Measurements from ENCODE around the gene LMX1B. TPM values are rescaled to one million over a fixed set of nuclear protein-coding genes. Genes with fewer than 3 reads are reported as not detected.
"Not testable (repeated sequence)": the region's sequence is repeated elsewhere in the genome, so short reads cannot be mapped to it uniquely, and the experiment has no call there.

The LMX1B gene
- polyA plus RNA-seq, 1 donor (not counting 4 experiments of a cell fraction or from before 2014, with no cell fraction given) = 0.24 TPM

GRCh38 chr9:126724226-126724625 lies 110.5 kb downstream of the LMX1B start:
- Histone ChIP-seq H3K4me2 (ENCODE audit: control insufficient read depth, extremely low read depth, insufficient read depth, low read depth, low read length) (no peak overlapping the region), H3K4me1 (ENCODE audit: control insufficient read depth, extremely low read depth, insufficient read depth, low read length) (peaks cover 12% of the 10 kb centered on the region), H3K9me3 (ENCODE audit: control insufficient read depth, low read depth, low read length) (no peaks in the 10 kb centered on the region), H3K9me1 (ENCODE audit: control insufficient read depth, extremely low read depth, insufficient read depth, low read length) (no peaks in the 10 kb centered on the region), H3K9ac (ENCODE audit: control insufficient read depth, extremely low read depth, insufficient read depth, low read length) (no peak overlapping the region), H3K4me3 (ENCODE audit: control insufficient read depth in 2 of 3, extremely low read depth in 1 of 3, insufficient read depth in 2 of 3, low read depth in 1 of 3, low read length in 3 of 3) (no peak overlapping the region), H3K27ac (ENCODE audit: control insufficient read depth, insufficient read depth, low read length) (no peak overlapping the region), H3K27me3 (ENCODE audit: control insufficient read depth, extremely low read depth, insufficient read depth, low read length) (no peaks in the 10 kb centered on the region), H3K36me3 (ENCODE audit: control insufficient read depth in 2 of 2, extremely low read depth in 1 of 2, insufficient read depth in 2 of 2, low read length in 2 of 2) (no peaks in the 10 kb centered on the region), H2AFZ (ENCODE audit: control insufficient read depth, low read length) (no peak overlapping the region), H3K79me2 (ENCODE audit: control insufficient read depth, insufficient read depth, low read length) (no peaks in the 10 kb centered on the region), H4K20me1 (ENCODE audit: control insufficient read depth, extremely low read depth, insufficient read depth, low read length) (no peaks in the 10 kb centered on the region)
- dilution Hi-C loops (cut with MboI; ENCODE audit: extremely low pct_ligation_motif_present, low sequenced_read_pairs) = no loop called here
- FAIRE-seq (peak; percentile 48), DNase-seq (ENCODE audit: low read depth, low spot score) (no peak)
- TF ChIP-seq CTCF (optimal IDR thresholded peaks at IDR 0.05 in 1 of 3, IDR thresholded peaks at IDR 0.05 in 1 of 3, conservative IDR thresholded peaks at IDR 0.05 in 1 of 3; ENCODE audit: extremely low read depth in 1 of 3, insufficient read depth in 2 of 3, low read length in 3 of 3) = no peak
- no peak for TF ChIP-seq EZH2 (IDR thresholded peaks at IDR 0.05; ENCODE audit: low read length)

- DNase-seq (ENCODE audit: low read depth, low spot score); H3K4me3 ChIP-seq (ENCODE audit: control insufficient read depth in 2 of 3, extremely low read depth in 1 of 3, insufficient read depth in 2 of 3, low read depth in 1 of 3, low read length in 3 of 3); H4K20me1 ChIP-seq (ENCODE audit: control insufficient read depth, extremely low read depth, insufficient read depth, low read length); H3K9me1 ChIP-seq (ENCODE audit: control insufficient read depth, extremely low read depth, insufficient read depth, low read length); H3K9ac ChIP-seq (ENCODE audit: control insufficient read depth, extremely low read depth, insufficient read depth, low read length); H3K9me3 ChIP-seq (ENCODE audit: control insufficient read depth, low read depth, low read length); FAIRE-seq; dilution Hi-C loops (cut with MboI; ENCODE audit: extremely low pct_ligation_motif_present, low sequenced_read_pairs); H3K4me2 ChIP-seq (ENCODE audit: control insufficient read depth, extremely low read depth, insufficient read depth, low read depth, low read length); H2AFZ ChIP-seq (ENCODE audit: control insufficient read depth, low read length); H3K79me2 ChIP-seq (ENCODE audit: control insufficient read depth, insufficient read depth, low read length); H3K27me3 ChIP-seq (ENCODE audit: control insufficient read depth, extremely low read depth, insufficient read depth, low read length); H3K4me1 ChIP-seq (ENCODE audit: control insufficient read depth, extremely low read depth, insufficient read depth, low read length); H3K36me3 ChIP-seq (ENCODE audit: control insufficient read depth in 2 of 2, extremely low read depth in 1 of 2, insufficient read depth in 2 of 2, low read length in 2 of 2); H3K27ac ChIP-seq (ENCODE audit: control insufficient read depth, insufficient read depth, low read length): not testable (repeated sequence)
Observed at GRCh38 chr9:126725485-126725884, 111.8 kb downstream of the LMX1B start.

- H3K9me1 ChIP-seq (ENCODE audit: control insufficient read depth, extremely low read depth, insufficient read depth, low read length); H3K9ac ChIP-seq (ENCODE audit: control insufficient read depth, extremely low read depth, insufficient read depth, low read length); H3K27ac ChIP-seq (ENCODE audit: control insufficient read depth, insufficient read depth, low read length); FAIRE-seq; dilution Hi-C loops (cut with MboI; ENCODE audit: extremely low pct_ligation_motif_present, low sequenced_read_pairs); H3K4me3 ChIP-seq (ENCODE audit: control insufficient read depth in 2 of 3, extremely low read depth in 1 of 3, insufficient read depth in 2 of 3, low read depth in 1 of 3, low read length in 3 of 3); H3K9me3 ChIP-seq (ENCODE audit: control insufficient read depth, low read depth, low read length); H3K36me3 ChIP-seq (ENCODE audit: control insufficient read depth in 2 of 2, extremely low read depth in 1 of 2, insufficient read depth in 2 of 2, low read length in 2 of 2); H3K4me1 ChIP-seq (ENCODE audit: control insufficient read depth, extremely low read depth, insufficient read depth, low read length); H3K79me2 ChIP-seq (ENCODE audit: control insufficient read depth, insufficient read depth, low read length); H4K20me1 ChIP-seq (ENCODE audit: control insufficient read depth, extremely low read depth, insufficient read depth, low read length); DNase-seq (ENCODE audit: low read depth, low spot score); H3K27me3 ChIP-seq (ENCODE audit: control insufficient read depth, extremely low read depth, insufficient read depth, low read length); H2AFZ ChIP-seq (ENCODE audit: control insufficient read depth, low read length); H3K4me2 ChIP-seq (ENCODE audit: control insufficient read depth, extremely low read depth, insufficient read depth, low read depth, low read length): not testable (repeated sequence)
Observed at GRCh38 chr9:126728210-126728609, 114.5 kb downstream of the LMX1B start.

GRCh38 chr9:126730592-126730991 lies 116.9 kb downstream of the LMX1B start:
- not testable (repeated sequence) for H3K4me3 ChIP-seq (ENCODE audit: control insufficient read depth in 2 of 3, extremely low read depth in 1 of 3, insufficient read depth in 2 of 3, low read depth in 1 of 3, low read length in 3 of 3)

More at GRCh38 chr9:126730592-126730991, 116.9 kb downstream of the LMX1B start:
- H3K9me3 ChIP-seq (ENCODE audit: control insufficient read depth, low read depth, low read length); H3K9me1 ChIP-seq (ENCODE audit: control insufficient read depth, extremely low read depth, insufficient read depth, low read length); DNase-seq (ENCODE audit: low read depth, low spot score); dilution Hi-C loops (cut with MboI; ENCODE audit: extremely low pct_ligation_motif_present, low sequenced_read_pairs); H3K36me3 ChIP-seq (ENCODE audit: control insufficient read depth in 2 of 2, extremely low read depth in 1 of 2, insufficient read depth in 2 of 2, low read length in 2 of 2); H3K4me2 ChIP-seq (ENCODE audit: control insufficient read depth, extremely low read depth, insufficient read depth, low read depth, low read length); H3K27me3 ChIP-seq (ENCODE audit: control insufficient read depth, extremely low read depth, insufficient read depth, low read length); H3K79me2 ChIP-seq (ENCODE audit: control insufficient read depth, insufficient read depth, low read length); FAIRE-seq; H2AFZ ChIP-seq (ENCODE audit: control insufficient read depth, low read length); H3K9ac ChIP-seq (ENCODE audit: control insufficient read depth, extremely low read depth, insufficient read depth, low read length); H3K27ac ChIP-seq (ENCODE audit: control insufficient read depth, insufficient read depth, low read length); H3K4me1 ChIP-seq (ENCODE audit: control insufficient read depth, extremely low read depth, insufficient read depth, low read length); H4K20me1 ChIP-seq (ENCODE audit: control insufficient read depth, extremely low read depth, insufficient read depth, low read length): not testable (repeated sequence)
